ENCODE data around the gene NUDT12.

NUDT12 gene

DNA sequence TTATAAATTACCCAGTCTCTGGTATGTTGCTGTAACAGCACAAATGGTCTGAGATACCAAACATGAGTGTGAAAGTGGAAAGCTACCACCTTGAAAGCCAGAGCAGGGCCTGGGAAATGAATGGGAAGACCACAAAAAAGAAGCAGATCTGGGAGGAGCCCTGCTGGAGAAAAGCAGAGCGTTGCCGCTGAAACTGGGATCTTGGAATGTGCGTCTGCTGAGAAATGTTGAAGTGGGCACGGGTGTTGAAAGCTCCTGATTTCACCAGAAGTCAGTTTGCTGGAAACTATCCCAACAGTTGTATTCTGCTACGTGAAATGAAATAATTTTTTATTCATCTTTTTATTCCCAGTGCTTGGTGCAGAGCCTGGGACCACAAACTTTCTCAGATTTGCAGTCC, 40.0 kb downstream of the NUDT12 start:
- TF ChIP-seq, protein P1, sequence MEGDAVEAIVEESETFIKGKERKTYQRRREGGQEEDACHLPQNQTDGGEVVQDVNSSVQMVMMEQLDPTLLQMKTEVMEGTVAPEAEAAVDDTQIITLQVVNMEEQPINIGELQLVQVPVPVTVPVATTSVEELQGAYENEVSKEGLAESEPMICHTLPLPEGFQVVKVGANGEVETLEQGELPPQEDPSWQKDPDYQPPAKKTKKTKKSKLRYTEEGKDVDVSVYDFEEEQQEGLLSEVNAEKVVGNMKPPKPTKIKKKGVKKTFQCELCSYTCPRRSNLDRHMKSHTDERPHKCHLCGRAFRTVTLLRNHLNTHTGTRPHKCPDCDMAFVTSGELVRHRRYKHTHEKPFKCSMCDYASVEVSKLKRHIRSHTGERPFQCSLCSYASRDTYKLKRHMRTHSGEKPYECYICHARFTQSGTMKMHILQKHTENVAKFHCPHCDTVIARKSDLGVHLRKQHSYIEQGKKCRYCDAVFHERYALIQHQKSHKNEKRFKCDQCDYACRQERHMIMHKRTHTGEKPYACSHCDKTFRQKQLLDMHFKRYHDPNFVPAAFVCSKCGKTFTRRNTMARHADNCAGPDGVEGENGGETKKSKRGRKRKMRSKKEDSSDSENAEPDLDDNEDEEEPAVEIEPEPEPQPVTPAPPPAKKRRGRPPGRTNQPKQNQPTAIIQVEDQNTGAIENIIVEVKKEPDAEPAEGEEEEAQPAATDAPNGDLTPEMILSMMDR (IDR thresholded peaks at IDR 0.05; ENCODE audit: low read depth, low read length, missing control alignments): no peak
- Histone ChIP-seq H3K4me3 (ENCODE audit: low read depth, low read length) (no peak overlapping the region), H3K36me3 (replicated peaks) (no peaks in the 10 kb centered on the region), H3K27ac (no peak overlapping the region), H3K27me3 (replicated peaks) (no peaks in the 10 kb centered on the region)
- in situ Hi-C loops (cut with HindIII; ENCODE audit: low pct_ligation_motif_present, low sequenced_read_pairs): no loop called here
- DNase-seq: no peak

- H3K27ac ChIP-seq: no peak overlapping the region
- in situ Hi-C loops (cut with HindIII; ENCODE audit: low pct_ligation_motif_present, low sequenced_read_pairs): no loop called here
- no peak overlapping the region for H3K4me3 ChIP-seq (ENCODE audit: low read depth, low read length)
- peak; percentile 35 for DNase-seq
- TF ChIP-seq, protein P1 (IDR thresholded peaks at IDR 0.05; ENCODE audit: low read depth, low read length, missing control alignments): peak; percentile 66
- no peaks in the 10 kb centered on the region for H3K27me3 ChIP-seq (replicated peaks)
- H3K36me3 ChIP-seq (replicated peaks): no peaks in the 10 kb centered on the region
These were observed 43.0 kb downstream of the NUDT12 start for GRCh38 chr5:103519550-103519949.

- DNase-seq: no peak
- no peaks in the 10 kb centered on the region for H3K27me3 ChIP-seq (replicated peaks)
- no peak overlapping the region for H3K27ac ChIP-seq
- no peak overlapping the region for H3K4me3 ChIP-seq (ENCODE audit: low read depth, low read length)
- no peaks in the 10 kb centered on the region for H3K36me3 ChIP-seq (replicated peaks)
- TF ChIP-seq, protein P1 (IDR thresholded peaks at IDR 0.05; ENCODE audit: low read depth, low read length, missing control alignments): no peak
- in situ Hi-C loops (cut with HindIII; ENCODE audit: low pct_ligation_motif_present, low sequenced_read_pairs): no loop called here
These were observed 48.2 kb downstream of the NUDT12 start for GRCh38 chr5:103514371-103514770.

GRCh38 chr5:103513701-103514100, 48.9 kb downstream of the NUDT12 start:
- TF ChIP-seq, protein P1 (IDR thresholded peaks at IDR 0.05; ENCODE audit: low read depth, low read length, missing control alignments): no peak
- no peak for DNase-seq
- H3K36me3 ChIP-seq (replicated peaks): no peaks in the 10 kb centered on the region
- H3K27me3 ChIP-seq (replicated peaks): no peaks in the 10 kb centered on the region
- in situ Hi-C loops (cut with HindIII; ENCODE audit: low pct_ligation_motif_present, low sequenced_read_pairs): no loop called here
- H3K27ac ChIP-seq: no peak overlapping the region
- no peak overlapping the region for H3K4me3 ChIP-seq (ENCODE audit: low read depth, low read length)

DNA sequence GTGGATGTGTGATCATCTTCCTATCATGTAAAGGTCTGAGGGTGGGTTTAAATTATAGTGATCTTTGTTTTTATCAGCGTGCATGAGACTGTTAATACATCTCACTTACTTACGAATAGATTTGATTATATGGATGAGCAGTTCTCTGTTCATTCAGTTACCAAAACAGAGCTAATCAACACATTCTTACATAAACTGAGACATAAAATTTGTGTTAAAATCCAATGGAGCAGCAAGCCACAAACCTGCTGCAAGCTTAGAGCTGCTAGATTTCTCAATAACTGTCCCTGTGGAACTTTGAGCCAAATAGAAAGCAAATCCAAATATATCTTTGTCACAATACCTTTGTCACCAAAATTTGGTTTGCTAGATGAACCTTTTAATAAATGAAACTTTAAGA, 50.1 kb downstream of the NUDT12 start:
- H3K4me3 ChIP-seq (ENCODE audit: low read depth, low read length): no peak overlapping the region
- in situ Hi-C loops (cut with HindIII; ENCODE audit: low pct_ligation_motif_present, low sequenced_read_pairs): no loop called here
- TF ChIP-seq, protein P1 (IDR thresholded peaks at IDR 0.05; ENCODE audit: low read depth, low read length, missing control alignments): no peak
- no peak overlapping the region for H3K27ac ChIP-seq
- DNase-seq: no peak
- H3K27me3 ChIP-seq (replicated peaks): no peaks in the 10 kb centered on the region
- no peaks in the 10 kb centered on the region for H3K36me3 ChIP-seq (replicated peaks)

DNA sequence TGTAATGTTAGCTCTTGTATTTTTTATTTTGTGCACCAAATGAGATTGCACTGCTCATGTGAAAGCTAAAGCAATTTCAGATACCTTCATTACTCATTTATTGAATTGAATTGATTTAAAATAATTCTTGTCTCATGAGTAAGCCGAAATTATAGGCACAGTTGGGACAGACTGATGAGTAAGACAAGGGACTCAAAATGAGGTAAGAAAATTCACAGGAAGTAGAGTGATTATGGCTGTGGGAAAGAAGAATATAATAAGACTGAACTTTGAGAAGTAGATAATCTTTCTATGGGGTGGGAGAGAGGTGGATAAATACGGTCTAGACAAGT, 51.1 kb downstream of the NUDT12 start:
- no peak for DNase-seq
- Histone ChIP-seq H3K27ac (peak overlapping the region; percentile 73), H3K27me3 (replicated peaks) (no peaks in the 10 kb centered on the region), H3K36me3 (replicated peaks) (no peaks in the 10 kb centered on the region), H3K4me3 (ENCODE audit: low read depth, low read length) (no peak overlapping the region)
- in situ Hi-C loops (cut with HindIII; ENCODE audit: low pct_ligation_motif_present, low sequenced_read_pairs): no loop called here
- TF ChIP-seq, protein P1 (IDR thresholded peaks at IDR 0.05; ENCODE audit: low read depth, low read length, missing control alignments): no peak

Measured in brain microvascular endothelial cell (primary cell).